Measurements from ENCODE around the gene DEFB114. TPM values are rescaled to one million over a fixed set of nuclear protein-coding genes. Genes with fewer than 3 reads are reported as not detected.

The DEFB114 gene, protein sequence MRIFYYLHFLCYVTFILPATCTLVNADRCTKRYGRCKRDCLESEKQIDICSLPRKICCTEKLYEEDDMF
- not detected in 2 replicates for total RNA-seq

DNA sequence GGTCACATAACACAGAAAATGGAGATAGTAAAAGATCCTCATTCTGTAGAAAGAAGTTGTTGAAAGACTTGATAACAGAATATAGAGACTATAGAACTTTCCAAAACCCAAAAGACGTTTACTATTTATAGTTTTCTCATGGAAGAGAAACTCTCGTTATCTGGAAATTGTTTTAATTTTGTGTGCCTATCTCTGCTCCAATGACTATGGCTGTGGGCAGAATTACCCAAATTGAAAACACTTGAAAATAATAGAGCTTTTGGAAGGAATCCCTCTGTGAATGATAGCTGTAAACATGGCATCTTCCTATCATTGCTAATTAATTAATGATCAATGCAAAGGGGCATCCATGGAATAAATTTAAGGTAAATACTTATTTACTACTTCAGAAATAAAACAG, at the start of gene DEFB114:
TSS of gene DEFB114 (minus strand) at position 101 of the 400 bp plus-strand sequence. CDS start at position 42, 59 bp downstream.

DNA sequence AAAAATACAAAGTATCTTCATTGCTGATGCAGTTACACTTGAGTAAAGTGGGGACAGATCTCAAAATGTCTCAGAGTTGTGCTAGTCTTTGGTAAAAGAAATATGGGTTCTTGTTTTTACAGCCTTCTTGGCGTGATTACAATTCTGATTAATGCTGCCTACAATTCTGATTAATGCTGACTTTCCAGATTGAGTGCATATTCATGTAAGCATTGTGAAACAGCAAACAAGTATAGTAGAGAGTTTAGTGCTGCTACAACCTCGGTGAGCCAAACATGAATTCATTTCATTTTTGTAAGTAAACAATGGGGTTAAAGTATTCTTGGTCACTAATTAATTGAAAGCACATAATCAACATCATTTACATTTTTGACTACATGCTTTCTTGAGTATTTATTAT, 5.6 kb upstream of the DEFB114 start, which contains the start of gene DEFB113:
TSS of gene DEFB113 (minus strand) at position 21 of the 400 bp plus-strand sequence. CDS start at position 21, 0 bp downstream.

Other genes starting within 250 kb of the DEFB114 start
- gene CRISP3, start 219.8 kb downstream of the DEFB114 start, total RNA-seq = not detected in 2 replicates
- not detected in 2 replicates for gene PGK2, start 176.9 kb downstream of the DEFB114 start, total RNA-seq
- gene CRISP1, start 97.6 kb downstream of the DEFB114 start, total RNA-seq = not detected in 2 replicates
- gene DEFB113, start 5.5 kb upstream of the DEFB114 start, total RNA-seq = not detected in 2 replicates
- not detected in 2 replicates for gene DEFB110, start 57.8 kb upstream of the DEFB114 start, total RNA-seq
- not detected in 2 replicates for gene DEFB112, start 85.8 kb upstream of the DEFB114 start, total RNA-seq